ENCODE data around the gene PPP1R1B.
A peak's percentile ranks its signal among the peaks of the same experiment; 100 is the strongest.

Gene PPP1R1B

GRCh38 chr17:39617446-39618245 is 9.1 kb upstream of the PPP1R1B start:
- peak; percentile 57 to 65 for DNase-seq

- DNase-seq, result no peak
Measured at GRCh38 chr17:39618246-39618913, 8.4 kb upstream of the PPP1R1B start.

GRCh38 chr17:39618956-39619785 is 7.6 kb upstream of the PPP1R1B start:
- DNase-seq, result no peak

GRCh38 chr17:39619786-39620101 is 7.0 kb upstream of the PPP1R1B start:
- no peak for DNase-seq

- peak; percentile 81 to 86 for DNase-seq
Measured at GRCh38 chr17:39621523-39622379, 5.0 kb upstream of the PPP1R1B start.

GRCh38 chr17:39622380-39623006 is 4.3 kb upstream of the PPP1R1B start:
- peak in 1 of 2 donors; percentile 34 for DNase-seq

- peak; percentile 76 to 88 for DNase-seq
Measured at GRCh38 chr17:39623356-39623950, 3.3 kb upstream of the PPP1R1B start.

- no peak for DNase-seq
Measured at GRCh38 chr17:39624313-39624712, 2.4 kb upstream of the PPP1R1B start.

- no peak for DNase-seq
Measured at GRCh38 chr17:39625198-39625785, 1.5 kb upstream of the PPP1R1B start.

GRCh38 chr17:39627047-39627711 is 427 bp downstream of the PPP1R1B start:
- no peak for DNase-seq

GRCh38 chr17:39627712-39628516 is 1.2 kb downstream of the PPP1R1B start:
- no peak for DNase-seq

- no peak for DNase-seq
Measured at GRCh38 chr17:39628655-39629493, 2.1 kb downstream of the PPP1R1B start.

- DNase-seq, result no peak
Measured at GRCh38 chr17:39629494-39629880, 2.7 kb downstream of the PPP1R1B start.

- DNase-seq, result no peak
Measured at GRCh38 chr17:39629898-39630297, 3.1 kb downstream of the PPP1R1B start.

GRCh38 chr17:39631403-39631802 is 4.7 kb downstream of the PPP1R1B start:
- DNase-seq, result no peak

GRCh38 chr17:39632153-39632941 is 5.6 kb downstream of the PPP1R1B start:
- no peak for DNase-seq

GRCh38 chr17:39633570-39634183 is 6.9 kb downstream of the PPP1R1B start:
- DNase-seq, result no peak
